ENCODE measurements around the gene TNC.

DNA sequence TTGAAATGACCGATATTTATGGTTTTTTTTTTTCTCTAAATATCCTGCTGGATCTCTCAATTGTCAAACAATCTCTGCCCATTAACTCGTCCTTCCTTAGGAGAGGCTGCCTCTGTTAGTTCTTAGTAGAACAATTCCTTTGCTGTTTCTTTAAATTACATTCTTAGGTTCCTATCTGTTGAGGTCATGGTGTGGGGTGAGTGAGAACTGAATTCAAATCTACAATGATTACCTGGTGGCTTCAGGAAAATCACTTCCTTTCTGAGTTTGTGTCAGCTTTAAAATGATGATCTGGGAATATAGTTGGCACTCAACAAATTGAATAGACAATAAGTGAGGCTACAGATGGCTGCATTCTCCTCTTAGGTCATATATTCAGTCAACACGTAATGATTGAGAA lies 105.5 kb downstream of the TNC start:
- no peak for TF ChIP-seq POLR2A (IDR thresholded peaks at IDR 0.05; ENCODE audit: low read depth, low read length)
- TF ChIP-seq POLR2AphosphoS5 (IDR thresholded peaks at IDR 0.05; ENCODE audit: low read depth, low read length): no peak
- no peak for TF ChIP-seq TAF1 (IDR thresholded peaks at IDR 0.05; ENCODE audit: low read depth, low read length)
- TF ChIP-seq SPI1 (IDR thresholded peaks at IDR 0.05; ENCODE audit: low read depth, low read length): no peak
- TF ChIP-seq PAX5 (IDR thresholded peaks at IDR 0.05; ENCODE audit: insufficient read depth, low read length, severe bottlenecking): no peak
